ENCODE data around the gene SYP. TPM values are rescaled to one million over a fixed set of nuclear protein-coding genes. Genes with fewer than 3 reads are reported as not detected.
"Not testable (repeated sequence)": the region's sequence is repeated elsewhere in the genome, so short reads cannot be mapped to it uniquely, and the experiment has no call there.

Gene SYP
- total RNA-seq, 1 donor from 2014 or later = 1.8 TPM

GRCh38 chrX:49171752-49172279 lies 28.2 kb downstream of the SYP start, which contains the start of gene PLP2:
Gene PLP2, plus strand, starts transcription at chrX:49171898. Its CDS starts 103 bp downstream, at chrX:49172001.
- DNase-seq (ENCODE audit: low read depth) = peak; percentile 80

- no peak for DNase-seq (ENCODE audit: low read depth)
Observed at GRCh38 chrX:49167740-49168108, 32.3 kb downstream of the SYP start.

DNA sequence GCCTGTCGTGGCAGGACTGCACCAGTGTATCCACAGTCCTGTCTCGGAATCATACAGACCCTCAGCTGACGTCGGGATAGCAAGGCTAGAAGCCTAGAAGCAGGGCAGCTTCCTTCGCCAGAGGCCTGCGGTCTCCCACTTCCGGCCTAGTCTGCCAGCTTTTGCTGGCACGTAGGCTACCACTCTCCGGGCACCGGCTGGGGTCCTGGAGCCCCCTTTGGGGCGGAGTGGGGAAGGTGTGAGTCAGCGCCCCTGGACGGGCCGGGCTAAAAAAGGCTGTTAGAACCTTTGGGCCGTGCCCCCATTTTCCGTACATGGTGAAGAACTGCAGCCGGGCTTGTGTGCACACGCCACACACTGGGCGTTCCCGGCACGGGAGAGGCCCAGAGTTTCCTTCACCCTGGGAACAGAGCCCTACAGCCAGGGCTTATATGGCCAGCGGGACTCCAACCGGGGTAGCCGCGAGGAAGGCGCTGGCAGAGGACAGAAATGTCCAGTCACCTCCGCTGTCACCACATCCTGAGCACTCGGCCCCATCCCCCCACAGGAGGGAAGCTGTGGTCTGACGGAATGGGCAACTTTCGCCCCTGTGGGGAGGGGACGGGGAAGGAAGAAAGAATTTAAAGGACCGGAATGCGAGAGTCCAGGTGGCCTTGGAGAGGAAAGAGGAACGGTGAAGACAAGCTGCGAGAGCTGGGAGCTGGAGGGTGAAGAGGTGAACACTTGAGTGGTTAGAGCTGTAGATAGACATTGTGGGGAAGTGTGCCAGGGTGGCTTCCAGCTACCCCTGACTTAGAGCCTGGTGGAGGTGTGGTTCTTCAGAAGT lies 32.9 kb downstream of the SYP start:
- peak; percentile 92 for DNase-seq (ENCODE audit: low read depth)

DNA sequence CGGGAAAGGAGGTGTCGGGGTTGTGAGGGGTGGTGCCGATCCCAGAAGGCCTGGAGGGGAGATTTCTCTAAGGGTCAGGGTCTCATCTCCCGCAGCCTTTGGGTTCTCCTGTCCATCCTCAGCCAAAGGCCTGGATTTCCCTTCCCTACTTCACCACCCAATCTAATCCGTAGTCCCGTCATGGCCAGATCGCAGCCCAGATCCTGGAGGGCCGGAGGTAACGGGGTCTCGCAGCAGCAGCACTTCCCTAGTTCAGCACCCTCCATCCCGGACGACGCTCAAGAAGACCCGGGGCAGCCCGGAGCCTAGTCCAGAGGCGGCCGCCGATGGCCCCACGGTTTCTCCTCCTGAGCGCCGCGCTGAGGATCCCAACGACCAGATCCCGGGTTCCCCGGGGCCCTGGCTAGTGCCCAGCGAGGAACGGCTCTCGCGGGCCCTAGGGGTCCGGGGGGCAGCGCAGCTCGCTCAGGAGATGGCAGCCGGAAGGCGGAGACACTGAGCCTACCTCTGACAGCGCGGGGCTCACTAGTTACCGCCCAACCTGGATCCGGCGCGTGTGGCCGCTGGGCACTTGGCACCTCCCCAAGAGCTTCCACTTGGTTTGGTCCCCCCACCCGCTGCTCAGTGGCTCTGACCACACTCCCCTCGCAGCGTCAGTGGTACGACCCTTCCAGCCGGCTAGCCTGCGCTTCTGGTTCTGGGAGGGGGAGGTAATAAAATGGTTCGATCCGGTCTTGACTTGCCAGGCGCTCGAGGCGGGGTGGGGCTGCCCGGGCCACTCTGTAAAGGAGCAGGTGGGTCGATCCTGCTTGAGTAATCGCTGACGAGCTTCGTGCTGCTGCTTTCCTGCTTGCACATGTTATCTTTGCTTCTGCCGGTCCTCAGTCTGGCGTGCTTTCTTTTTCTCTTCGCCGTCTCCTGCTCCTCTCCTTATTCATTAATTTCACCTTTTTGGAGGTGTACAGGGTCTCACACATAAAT lies 33.8 kb downstream of the SYP start:
- DNase-seq (ENCODE audit: low read depth) = peak; percentile 65

DNA sequence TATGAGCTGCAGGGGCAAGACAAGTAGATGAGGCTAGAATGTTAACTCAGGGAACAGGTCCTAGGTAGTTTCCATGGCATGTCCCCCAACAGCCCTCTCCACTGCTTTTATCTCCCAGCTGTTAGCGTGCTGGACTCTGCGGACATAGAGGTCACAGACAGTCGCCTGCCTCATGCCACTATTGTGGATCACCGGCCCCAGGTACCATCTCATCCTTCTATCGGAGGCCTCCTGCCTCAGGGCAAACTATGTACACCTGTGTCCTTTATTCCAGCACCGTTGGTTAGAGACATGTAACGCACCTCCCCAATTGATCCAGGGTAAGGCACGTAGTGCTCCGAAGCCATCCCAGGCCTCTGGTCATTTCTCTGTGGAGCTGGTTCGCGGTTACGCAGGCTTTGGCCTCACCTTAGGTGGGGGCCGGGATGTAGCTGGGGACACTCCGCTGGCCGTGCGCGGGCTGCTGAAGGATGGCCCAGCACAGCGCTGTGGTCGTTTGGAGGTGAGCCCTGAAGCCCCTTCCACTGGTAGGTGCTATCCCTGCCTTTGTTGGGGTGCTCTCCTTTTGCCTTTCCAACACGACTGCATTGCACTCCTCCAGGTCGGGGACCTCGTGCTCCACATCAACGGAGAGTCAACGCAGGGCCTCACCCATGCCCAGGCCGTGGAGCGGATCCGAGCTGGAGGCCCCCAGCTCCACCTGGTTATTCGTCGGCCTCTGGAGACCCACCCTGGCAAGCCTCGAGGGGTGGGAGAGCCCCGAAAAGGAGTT lies 35.2 kb downstream of the SYP start:
- no peak for DNase-seq (ENCODE audit: low read depth)

- peak; percentile 81 for DNase-seq (ENCODE audit: low read depth)
Observed at GRCh38 chrX:49163555-49164419, 36.2 kb downstream of the SYP start.

- DNase-seq (ENCODE audit: low read depth) = no peak
Observed at GRCh38 chrX:49162620-49163019, 37.4 kb downstream of the SYP start, which contains the start of gene MAGIX. Gene MAGIX, plus strand, starts transcription at chrX:49162758. Its CDS starts 132 bp downstream, at chrX:49162890.

DNA sequence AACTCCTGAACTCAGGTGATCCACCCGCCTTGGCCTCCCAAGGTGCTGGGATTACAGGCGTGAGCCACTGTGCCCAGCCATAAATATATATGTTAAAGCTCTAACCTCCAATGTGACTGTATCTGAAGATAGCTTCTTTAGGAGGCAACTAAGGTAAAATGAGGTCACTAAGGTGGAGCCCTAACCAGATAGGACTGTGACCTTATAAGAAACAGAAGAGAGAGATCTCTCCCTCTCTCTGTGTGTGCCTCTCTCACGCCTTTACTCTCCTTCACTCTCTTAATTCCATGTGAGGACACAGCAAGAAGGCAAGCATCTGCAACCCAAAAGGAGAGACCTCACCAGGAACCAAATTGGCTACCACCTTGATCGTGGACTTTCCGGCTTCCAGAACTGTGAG lies 38.4 kb downstream of the SYP start:
- DNase-seq (ENCODE audit: low read depth) = no peak

- DNase-seq (ENCODE audit: low read depth) = no peak
Observed at GRCh38 chrX:49160908-49161307, 39.1 kb downstream of the SYP start.

- no peak for DNase-seq (ENCODE audit: low read depth)
Observed at GRCh38 chrX:49157194-49157593, 42.8 kb downstream of the SYP start.

GRCh38 chrX:49155900-49156837 lies 43.8 kb downstream of the SYP start:
- DNase-seq (ENCODE audit: low read depth) = peak; percentile 83

GRCh38 chrX:49155243-49155899 lies 44.6 kb downstream of the SYP start:
- DNase-seq (ENCODE audit: low read depth) = peak; percentile 47

GRCh38 chrX:49153467-49153866 lies 46.5 kb downstream of the SYP start:
- DNase-seq (ENCODE audit: low read depth) = no peak

DNA sequence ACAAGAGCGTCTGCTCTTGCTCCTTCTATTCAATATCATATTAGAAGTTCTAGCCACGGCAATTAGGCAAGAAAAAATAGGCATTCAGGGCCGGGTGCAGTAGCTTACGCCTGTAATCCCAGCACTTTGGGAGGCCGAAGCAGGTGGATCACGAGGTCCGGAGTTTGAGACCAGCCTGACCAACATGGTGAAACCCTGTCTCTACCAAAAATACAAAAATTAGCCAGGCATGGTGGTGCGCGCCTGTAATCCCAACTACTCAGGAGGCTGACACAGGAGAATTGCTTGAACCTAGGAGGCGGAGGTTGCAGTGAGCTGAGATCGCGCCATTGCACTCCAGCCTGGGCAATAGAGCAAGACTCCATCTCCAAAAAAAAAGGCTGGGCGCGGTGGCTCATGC lies 50.7 kb downstream of the SYP start:
- DNase-seq (ENCODE audit: low read depth) = not testable (repeated sequence)

DNA sequence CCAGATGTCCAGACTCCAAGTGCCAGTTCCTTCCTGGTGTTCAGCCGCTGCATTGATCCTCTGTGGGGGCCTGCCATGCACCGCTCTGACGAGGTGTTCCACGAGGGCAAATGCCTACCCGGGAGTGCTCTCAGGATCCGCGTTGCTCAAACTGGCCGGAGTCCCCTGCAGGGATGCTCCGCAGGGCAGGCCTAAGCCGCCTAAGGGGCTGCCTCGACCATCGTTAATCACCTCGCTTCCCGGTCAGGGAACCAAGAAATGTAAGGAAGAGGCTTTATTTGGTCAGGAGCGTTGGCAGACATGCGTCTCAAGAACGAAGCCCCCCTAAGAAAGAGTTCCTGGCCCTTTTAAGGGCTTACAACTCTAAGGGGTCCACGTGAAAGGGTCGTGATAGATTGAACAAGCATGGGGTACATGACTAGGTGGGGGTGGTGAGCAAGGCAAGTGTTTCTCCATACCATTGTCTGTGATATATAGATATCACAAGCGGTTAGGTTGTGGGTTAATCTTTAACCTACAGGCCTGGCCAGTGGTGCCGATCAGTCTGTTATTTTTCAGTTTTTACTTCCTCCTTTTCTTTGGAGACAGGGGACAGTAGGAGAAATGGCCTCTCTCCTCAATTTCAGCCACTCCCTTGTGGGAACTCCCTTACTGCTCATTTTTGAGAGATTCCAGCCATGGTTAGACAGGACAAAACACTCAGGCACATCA lies 51.4 kb downstream of the SYP start:
- DNase-seq (ENCODE audit: low read depth) = not testable (repeated sequence)

GRCh38 chrX:49147936-49148335 lies 52.1 kb downstream of the SYP start:
- no peak for DNase-seq (ENCODE audit: low read depth)

- no peak for DNase-seq (ENCODE audit: low read depth)
Observed at GRCh38 chrX:49147282-49147681, 52.7 kb downstream of the SYP start.

Data from myocyte (in vitro differentiated cells).